PC-9 (cell line): ENCODE results near the gene RET. TPM values are rescaled to one million over a fixed set of nuclear protein-coding genes. Genes with fewer than 3 reads are reported as not detected.

Source experiments
- BruUV-seq: library from RNA; stranded (reverse); fragments of 400-500 nt; replicated peaks from 2 replicates; lab custom pipeline; 2021; lab: Mats Ljungman, UMichigan
- CTCF ChIA-PET: fragments of 300-600 bp; sonication (Branson Sonifier 250); formaldehyde crosslinking; loops from one replicate; lab custom pipeline; 2022; ENCODE audit warnings: antibody characterized with exemption; lab: Charles Lee
- POLR2A ChIA-PET: fragments of 300-600 bp; sonication (Branson Sonifier 250); formaldehyde crosslinking; loops from one replicate; lab custom pipeline; 2022; ENCODE audit warnings: antibody characterized with exemption; ENCODE audit not compliant: unreplicated experiment; lab: Charles Lee
- DNase-seq, 2 experiments: peaks; one replicate each; pipeline versions ENCODE4 v3.0.0 to v3.0.0-alpha.2; 2015 to 2022; ENCODE audit warnings: mixed read lengths in 1 of 2
- H2AFZ ChIP-seq: fragments of 200-600 bp; sonication (generic); 2 replicates; pipeline ENCODE4 v1.8.1; 2017; ENCODE audit warnings: antibody characterized with exemption
- H3F3A ChIP-seq: fragments of 200-600 bp; sonication (generic); 2 replicates; pipeline ENCODE4 v1.8.1; 2017; ENCODE audit warnings: antibody characterized with exemption, mild to moderate bottlenecking, low read depth; ENCODE audit not compliant: insufficient read depth
- H3K27ac ChIP-seq: fragments of 200-600 bp; sonication (generic); 2 replicates; pipeline ENCODE4 v1.6.1; 2016; ENCODE audit warnings: mixed run types
- H3K27me3 ChIP-seq: fragments of 200-600 bp; sonication (generic); 2 replicates; pipeline ENCODE4 v1.6.1; 2016; ENCODE audit warnings: low read depth, mixed run types; ENCODE audit not compliant: insufficient read depth
- H3K36me3 ChIP-seq: fragments of 200-600 bp; sonication (generic); 2 replicates; pipeline ENCODE4 v1.6.1; 2016; ENCODE audit warnings: low read depth, mixed run types
- H3K4me1 ChIP-seq: fragments of 200-600 bp; sonication (generic); replicated peaks from 2 replicates; pipeline ENCODE4 v1.6.1; 2016; ENCODE audit warnings: mixed run types; ENCODE audit not compliant: insufficient read depth
- H3K4me2 ChIP-seq: fragments of 200-600 bp; sonication (generic); 2 replicates; pipeline ENCODE4 v1.6.1; 2017; ENCODE audit warnings: mixed run types
- H3K4me3 ChIP-seq: fragments of 200-600 bp; sonication (generic); 2 replicates; pipeline ENCODE4 v1.6.1; 2016; ENCODE audit warnings: mixed run types
- H3K79me2 ChIP-seq: fragments of 200-600 bp; sonication (generic); 2 replicates; pipeline ENCODE4 v1.6.1; 2017; ENCODE audit warnings: low read depth, mixed run types
- H3K9me2 ChIP-seq: fragments of 200-600 bp; sonication (generic); 2 replicates; pipeline ENCODE4 v1.8.1; 2017; ENCODE audit warnings: mild to moderate bottlenecking; ENCODE audit not compliant: insufficient read depth
- H3K9me3 ChIP-seq: fragments of 200-600 bp; sonication (generic); 2 replicates; pipeline ENCODE4 v1.8.1; 2016; ENCODE audit warnings: low read depth; ENCODE audit not compliant: insufficient read depth
- H4K20me1 ChIP-seq: fragments of 200-600 bp; sonication (generic); 2 replicates; pipeline ENCODE4 v1.8.1; 2017; ENCODE audit not compliant: insufficient read depth
- EZH2 ChIP-seq: fragments of 200-600 bp; sonication (generic); IDR thresholded peaks from 2 replicates; pipeline ENCODE4 v1.8.0; 2017; ENCODE audit warnings: antibody characterized with exemption, low read depth
- intact Hi-C: fragments of 100-400 bp; cut with micrococcal nuclease; formaldehyde crosslinking; loops from one replicate; pipeline ENCODE4 v1.10.0; 2022; ENCODE audit not compliant: unreplicated experiment
- total RNA-seq: library from RNA; stranded (reverse); gene quantifications from 2 replicates; pipeline ENCODE4 v1.2.3, GENCODE V29; 2021
- TF ChIP-seq, protein P1 (sequence below): fragments of 200-600 bp; sonication (generic); conservative IDR thresholded peaks from 2 replicates; pipeline ENCODE4 v1.6.1; 2017; ENCODE audit warnings: mixed run types, antibody characterized with exemption, mild to moderate bottlenecking, moderate library complexity

Gene RET
- total RNA-seq, 1 experiment from 2014 or later = not detected

DNA sequence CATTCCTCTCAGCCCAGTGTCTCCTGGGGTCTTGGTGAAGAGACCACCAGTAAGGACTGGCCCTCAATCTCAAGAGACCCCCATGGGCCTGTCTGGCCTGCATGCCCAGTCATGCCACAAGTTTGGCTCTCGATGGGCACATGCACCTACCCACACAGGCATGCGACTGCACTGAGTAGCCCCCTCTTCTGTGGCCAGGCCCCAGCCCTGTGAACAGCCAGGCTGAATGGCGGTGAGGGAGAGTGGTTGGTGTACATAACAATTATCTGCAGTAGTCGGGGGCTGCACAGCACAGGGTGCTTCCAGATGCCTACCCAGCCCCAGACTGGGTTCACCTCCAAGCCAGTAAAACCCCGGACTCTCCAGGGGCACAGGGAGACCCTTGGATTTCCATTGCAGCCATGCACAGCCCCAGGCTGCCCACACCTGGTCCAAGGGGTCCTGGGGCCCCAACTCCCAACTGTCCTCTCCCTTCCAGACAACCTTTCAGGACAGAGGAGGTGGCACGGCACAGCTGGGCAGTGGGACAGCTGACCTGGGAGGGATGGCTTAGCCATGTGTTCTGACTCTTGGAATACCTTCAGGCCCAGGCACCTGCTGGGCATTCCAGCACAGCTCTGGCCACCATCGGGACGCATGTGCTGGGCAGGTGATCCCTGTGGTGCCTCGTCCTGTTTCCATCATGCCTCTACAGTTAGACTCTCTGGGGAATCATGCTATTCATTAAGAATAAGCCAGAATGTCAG is 40.3 kb downstream of the RET start:
- Histone ChIP-seq H3K9me3 (no peaks in the 10 kb centered on the region), H3K9me2 (no peaks in the 10 kb centered on the region), H3K4me2 (no peak overlapping the region), H2AFZ (no peak overlapping the region), H3K27me3 (peaks cover 20% of the 10 kb centered on the region), H3K4me1 (no peaks in the 10 kb centered on the region), H3K4me3 (no peak overlapping the region), H3K36me3 (no peaks in the 10 kb centered on the region), H3K27ac (no peak overlapping the region), H3K79me2 (no peaks in the 10 kb centered on the region), H3F3A (no peaks in the 10 kb centered on the region), H4K20me1 (no peaks in the 10 kb centered on the region)
- BruUV-seq = no TSS peak
- intact Hi-C loops = no loop called here
- ChIA-PET POLR2A (no interaction called here), CTCF (no interaction called here)
- DNase-seq = no peak
- no peak for TF ChIP-seq EZH2
- TF ChIP-seq, protein P1, sequence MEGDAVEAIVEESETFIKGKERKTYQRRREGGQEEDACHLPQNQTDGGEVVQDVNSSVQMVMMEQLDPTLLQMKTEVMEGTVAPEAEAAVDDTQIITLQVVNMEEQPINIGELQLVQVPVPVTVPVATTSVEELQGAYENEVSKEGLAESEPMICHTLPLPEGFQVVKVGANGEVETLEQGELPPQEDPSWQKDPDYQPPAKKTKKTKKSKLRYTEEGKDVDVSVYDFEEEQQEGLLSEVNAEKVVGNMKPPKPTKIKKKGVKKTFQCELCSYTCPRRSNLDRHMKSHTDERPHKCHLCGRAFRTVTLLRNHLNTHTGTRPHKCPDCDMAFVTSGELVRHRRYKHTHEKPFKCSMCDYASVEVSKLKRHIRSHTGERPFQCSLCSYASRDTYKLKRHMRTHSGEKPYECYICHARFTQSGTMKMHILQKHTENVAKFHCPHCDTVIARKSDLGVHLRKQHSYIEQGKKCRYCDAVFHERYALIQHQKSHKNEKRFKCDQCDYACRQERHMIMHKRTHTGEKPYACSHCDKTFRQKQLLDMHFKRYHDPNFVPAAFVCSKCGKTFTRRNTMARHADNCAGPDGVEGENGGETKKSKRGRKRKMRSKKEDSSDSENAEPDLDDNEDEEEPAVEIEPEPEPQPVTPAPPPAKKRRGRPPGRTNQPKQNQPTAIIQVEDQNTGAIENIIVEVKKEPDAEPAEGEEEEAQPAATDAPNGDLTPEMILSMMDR = no peak

DNA sequence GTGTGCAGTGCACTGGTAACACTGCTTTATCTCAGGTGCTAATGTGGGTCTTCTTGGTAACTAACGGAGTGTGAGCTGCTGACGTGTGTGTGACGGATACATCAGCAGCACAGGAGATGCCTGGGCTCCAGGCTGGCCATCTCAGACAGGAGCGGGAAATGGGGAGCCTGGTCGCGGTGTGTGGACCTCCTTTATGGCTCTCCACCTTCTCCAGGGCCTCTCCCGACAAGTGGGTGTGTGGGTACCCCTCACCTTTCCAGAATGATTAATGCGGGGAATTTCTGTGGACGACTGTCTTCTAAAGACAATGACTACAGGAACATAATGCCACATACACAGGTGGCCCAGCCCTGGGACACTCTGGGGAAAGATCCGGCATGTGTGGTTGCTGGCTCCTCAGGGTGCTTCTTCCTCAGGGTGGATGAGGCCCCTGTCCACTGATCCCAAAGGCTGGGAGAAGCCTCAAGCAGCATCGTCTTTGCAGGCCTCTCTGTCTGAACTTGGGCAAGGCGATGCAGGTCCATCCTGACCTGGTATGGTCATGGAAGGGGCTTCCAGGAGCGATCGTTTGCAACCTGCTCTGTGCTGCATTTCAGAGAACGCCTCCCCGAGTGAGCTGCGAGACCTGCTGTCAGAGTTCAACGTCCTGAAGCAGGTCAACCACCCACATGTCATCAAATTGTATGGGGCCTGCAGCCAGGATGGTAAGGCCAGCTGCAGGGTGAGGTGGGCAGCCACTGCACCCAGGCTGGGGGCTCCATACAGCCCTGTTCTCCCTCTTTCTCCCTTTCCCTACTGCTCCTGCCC is 41.1 kb downstream of the RET start:
- Histone ChIP-seq H2AFZ (no peak overlapping the region), H3K79me2 (no peaks in the 10 kb centered on the region), H3K36me3 (no peaks in the 10 kb centered on the region), H3K9me3 (no peaks in the 10 kb centered on the region), H3K4me1 (no peaks in the 10 kb centered on the region), H4K20me1 (no peaks in the 10 kb centered on the region), H3K4me3 (no peak overlapping the region), H3F3A (no peaks in the 10 kb centered on the region), H3K4me2 (no peak overlapping the region), H3K9me2 (no peaks in the 10 kb centered on the region), H3K27me3 (peaks cover 20% of the 10 kb centered on the region), H3K27ac (no peak overlapping the region)
- intact Hi-C loops = no loop called here
- CTCF ChIA-PET = no interaction called here
- POLR2A ChIA-PET = no interaction called here
- no TSS peak for BruUV-seq
- TF ChIP-seq, protein P1 = no peak
- TF ChIP-seq EZH2 = no peak
- DNase-seq = no peak

DNA sequence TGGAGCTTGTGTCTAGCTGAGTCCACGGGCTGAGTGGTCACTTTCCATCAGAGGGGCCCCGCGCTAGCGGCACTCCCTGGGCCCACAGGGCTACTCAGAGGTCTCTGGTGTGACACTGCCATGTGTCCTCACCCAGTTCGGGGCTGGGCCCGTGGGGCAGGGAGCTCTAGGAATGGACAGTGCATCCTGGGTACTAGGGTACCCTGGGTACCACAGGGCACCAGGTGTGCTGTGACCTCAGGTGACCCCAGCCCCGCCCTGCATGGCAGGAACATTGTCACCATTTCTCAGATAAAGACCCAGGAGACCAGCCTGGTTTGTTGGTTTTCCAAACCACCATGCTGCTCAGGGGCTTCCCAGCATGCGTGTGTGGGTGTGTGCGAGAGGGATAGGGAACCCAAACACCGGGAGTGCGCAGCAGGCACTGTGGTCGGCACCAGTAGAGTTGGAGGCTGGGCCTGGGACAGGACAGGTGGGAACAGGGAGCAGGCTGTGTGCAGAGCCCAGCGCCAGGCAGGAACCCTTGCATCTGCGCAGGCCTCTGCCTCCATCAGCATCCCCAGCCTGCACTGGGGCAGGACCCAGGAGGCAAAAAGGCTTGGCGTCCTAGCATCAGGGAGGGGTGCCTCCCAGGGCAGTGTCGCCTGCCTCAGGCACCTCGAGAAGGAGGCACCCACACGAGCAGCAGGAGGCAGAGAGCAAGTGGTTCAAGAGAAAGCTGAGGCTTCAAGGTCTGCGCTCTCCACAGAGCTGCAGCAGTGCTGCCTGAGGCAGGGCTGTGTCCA is 42.0 kb downstream of the RET start:
- Histone ChIP-seq H2AFZ (no peak overlapping the region), H3K27ac (no peak overlapping the region), H3K79me2 (no peaks in the 10 kb centered on the region), H3K4me3 (no peak overlapping the region), H3K9me3 (no peaks in the 10 kb centered on the region), H3K27me3 (peaks cover 20% of the 10 kb centered on the region), H3K9me2 (no peaks in the 10 kb centered on the region), H4K20me1 (no peaks in the 10 kb centered on the region), H3K4me1 (no peaks in the 10 kb centered on the region), H3F3A (no peaks in the 10 kb centered on the region), H3K4me2 (no peak overlapping the region), H3K36me3 (no peaks in the 10 kb centered on the region)
- no peak for DNase-seq
- CTCF ChIA-PET = no interaction called here
- no TSS peak for BruUV-seq
- POLR2A ChIA-PET = no interaction called here
- intact Hi-C loops = no loop called here
- TF ChIP-seq EZH2 = no peak
- TF ChIP-seq, protein P1 = no peak
